Mesothelial cell of epicardium (in vitro differentiated cells): ENCODE data around the gene TSR2. TPM values are rescaled to one million over a fixed set of nuclear protein-coding genes. Genes with fewer than 3 reads are reported as not detected.

Experiments
- DNase-seq, 2 experiments: peaks; one replicate each; pipeline ENCODE4 v3.0.0; 2021; ENCODE audit warnings: low spot score in 2 of 2; ENCODE audit not compliant: unreplicated experiment in 2 of 2
- H3K27ac Mint-ChIP-seq: 2 replicates; pipeline ENCODE4 v1.8.0; 2021; ENCODE audit warnings: mixed read lengths
- H3K27me3 Mint-ChIP-seq: 2 replicates; pipeline ENCODE4 v1.8.0; 2021; ENCODE audit warnings: low read depth, mixed read lengths
- H3K36me3 Mint-ChIP-seq: 2 replicates; pipeline ENCODE4 v1.8.0; 2021; ENCODE audit warnings: mixed read lengths
- H3K4me1 Mint-ChIP-seq: 2 replicates; pipeline ENCODE4 v1.8.0; 2021; ENCODE audit warnings: mixed read lengths
- H3K4me3 Mint-ChIP-seq: 2 replicates; pipeline ENCODE4 v1.8.0; 2021; ENCODE audit warnings: mild to moderate bottlenecking, moderate library complexity, mixed read lengths
- H3K9me3 Mint-ChIP-seq: 2 replicates; pipeline ENCODE4 v1.8.0; 2021; ENCODE audit warnings: mixed read lengths
- CTCF ChIP-seq: fragments of 200-600 bp; sonication (generic); IDR thresholded peaks from one replicate; pipeline ENCODE4 v1.5.0; 2021; ENCODE audit warnings: antibody characterized with exemption; ENCODE audit not compliant: unreplicated experiment
- total RNA-seq: library from RNA; stranded (reverse); gene quantifications from 3 replicates; pipeline ENCODE4 v1.2.1, GENCODE V29; 2021

Gene TSR2
- total RNA-seq, 1 donor from 2014 or later = 25.1 TPM

GRCh38 chrX:54447461-54447860, 7.3 kb downstream of the TSR2 start:
- Mint-ChIP-seq H3K36me3 (peaks cover 15% of the 10 kb centered on the region), H3K9me3 (peaks cover 22% of the 10 kb centered on the region)

GRCh38 chrX:54449929-54450328, 9.7 kb downstream of the TSR2 start:
- Mint-ChIP-seq H3K4me1 (no peaks in the 10 kb centered on the region), H3K4me3 (no peak overlapping the region), H3K36me3 (peaks cover 13% of the 10 kb centered on the region), H3K27ac (no peak overlapping the region), H3K9me3 (peaks cover 7% of the 10 kb centered on the region), H3K27me3 (no peaks in the 10 kb centered on the region)
- DNase-seq = no peak
- no peak for TF ChIP-seq CTCF

More at GRCh38 chrX:54447461-54447860, 7.3 kb downstream of the TSR2 start:
- no peak for TF ChIP-seq CTCF
- no peaks in the 10 kb centered on the region for H3K27me3 Mint-ChIP-seq
- no peak overlapping the region for H3K4me3 Mint-ChIP-seq
- no peaks in the 10 kb centered on the region for H3K4me1 Mint-ChIP-seq
- no peak for DNase-seq
- no peak overlapping the region for H3K27ac Mint-ChIP-seq

- Mint-ChIP-seq H3K27ac (no peak overlapping the region), H3K4me1 (no peaks in the 10 kb centered on the region), H3K36me3 (peaks cover 13% of the 10 kb centered on the region), H3K9me3 (peaks cover 16% of the 10 kb centered on the region), H3K4me3 (no peak overlapping the region), H3K27me3 (no peaks in the 10 kb centered on the region)
- DNase-seq = no peak
- TF ChIP-seq CTCF = no peak
Observed at GRCh38 chrX:54452920-54453319, 12.7 kb downstream of the TSR2 start.

- no peak overlapping the region for H3K4me3 Mint-ChIP-seq
- peaks cover 8% of the 10 kb centered on the region for H3K9me3 Mint-ChIP-seq
- no peak for TF ChIP-seq CTCF
- H3K4me1 Mint-ChIP-seq = no peaks in the 10 kb centered on the region
- DNase-seq = no peak
- peaks cover 14% of the 10 kb centered on the region for H3K36me3 Mint-ChIP-seq
- H3K27me3 Mint-ChIP-seq = no peaks in the 10 kb centered on the region
- no peak overlapping the region for H3K27ac Mint-ChIP-seq
Observed at GRCh38 chrX:54470054-54470760, 30.0 kb downstream of the TSR2 start.

GRCh38 chrX:54473993-54474859, 34.0 kb downstream of the TSR2 start:
- peaks cover 4% of the 10 kb centered on the region for H3K4me1 Mint-ChIP-seq
- DNase-seq = no peak
- H3K27me3 Mint-ChIP-seq = no peaks in the 10 kb centered on the region
- H3K36me3 Mint-ChIP-seq = no peaks in the 10 kb centered on the region
- TF ChIP-seq CTCF = no peak
- H3K9me3 Mint-ChIP-seq = peaks cover 9% of the 10 kb centered on the region
- no peak overlapping the region for H3K27ac Mint-ChIP-seq
- H3K4me3 Mint-ChIP-seq = no peak overlapping the region
